HEK293 (cell line): Measurements from ENCODE around the gene RAB7B.

ENCODE experiments used
- CTCF ChIA-PET: fragments of 350-600 bp; formaldehyde crosslinking; extraction: SDS; loops from one replicate; lab custom pipeline; 2021; ENCODE audit warnings: antibody characterized with exemption; lab: Yijun Ruan, JAX
- POLR2A ChIA-PET: fragments of 300-600 bp; formaldehyde crosslinking; extraction: SDS; loops from one replicate; lab custom pipeline; 2020; ENCODE audit warnings: antibody characterized with exemption, inconsistent platforms; lab: Yijun Ruan, JAX
- H3K27ac ChIP-seq: fragments of 200-500 bp; sonication (Bioruptor generic); 2 replicates; pipeline ENCODE4 v1.5.1; 2014; ENCODE audit warnings: low read depth, low read length, control low read depth, inconsistent platforms; ENCODE audit errors: extremely low read depth
- H3K36me3 ChIP-seq, 2 experiments: fragments of 200-500 bp in 1 of 2; sonication (Bioruptor generic) in 1 of 2; 1 replicate in 1 of 2; 2 replicates in 1 of 2; pipeline ENCODE4 v1.5.1; 2014 to 2017; ENCODE audit warnings: inconsistent platforms in 2 of 2, low read length in 2 of 2; ENCODE audit not compliant: control insufficient read depth in 2 of 2, insufficient read depth in 1 of 2
- H3K4me1 ChIP-seq: fragments of 200-500 bp; sonication (Bioruptor generic); 2 replicates; pipeline ENCODE4 v1.5.1; 2014; ENCODE audit warnings: mild to moderate bottlenecking, low read length, inconsistent platforms; ENCODE audit not compliant: control insufficient read depth, insufficient read depth
- H3K4me3 ChIP-seq: 2 replicates; pipeline ENCODE4 v1.5.1; 2011; ENCODE audit warnings: low read depth, mild to moderate bottlenecking, control low read depth, low read length, moderate library complexity
- H3K9me3 ChIP-seq: fragments of 200-500 bp; sonication (Bioruptor generic); 2 replicates; pipeline ENCODE4 v1.5.1; 2014; ENCODE audit warnings: low read depth, low read length, inconsistent platforms; ENCODE audit not compliant: control insufficient read depth, insufficient read depth
- EGR2 ChIP-seq: fragments of 450-650 bp; formaldehyde crosslinking; IDR thresholded peaks from 2 replicates; pipeline ENCODE4 v1.5.1; 2016; ENCODE audit warnings: low read depth, missing biosample characterization, missing genetic modification characterization
- INSM2 ChIP-seq: fragments of 450-650 bp; formaldehyde crosslinking; IDR thresholded peaks from 2 replicates; pipeline ENCODE4 v1.5.1; 2016; ENCODE audit warnings: missing biosample characterization, missing genetic modification characterization
- OVOL3 ChIP-seq: fragments of 450-650 bp; formaldehyde crosslinking; IDR thresholded peaks from 2 replicates; pipeline ENCODE4 v1.5.1; 2016; ENCODE audit warnings: missing biosample characterization, missing genetic modification characterization
- SCRT1 ChIP-seq: fragments of 450-650 bp; formaldehyde crosslinking; IDR thresholded peaks from 2 replicates; pipeline ENCODE4 v1.5.1; 2016; ENCODE audit warnings: missing biosample characterization, missing genetic modification characterization, borderline replicate concordance
- SCRT2 ChIP-seq: fragments of 450-650 bp; formaldehyde crosslinking; IDR thresholded peaks from 2 replicates; pipeline ENCODE4 v1.5.1; 2016; ENCODE audit warnings: missing biosample characterization, missing genetic modification characterization
- TSHZ1 ChIP-seq: fragments of 450-650 bp; formaldehyde crosslinking; IDR thresholded peaks from 2 replicates; pipeline ENCODE4 v1.5.1; 2016; ENCODE audit warnings: missing biosample characterization, missing genetic modification characterization, borderline replicate concordance
- WT1 ChIP-seq: fragments of 450-650 bp; formaldehyde crosslinking; IDR thresholded peaks from 2 replicates; pipeline ENCODE4 v1.5.1; 2016; ENCODE audit warnings: missing biosample characterization, missing genetic modification characterization
- ZBTB17 ChIP-seq: fragments of 450-650 bp; formaldehyde crosslinking; IDR thresholded peaks from 2 replicates; pipeline ENCODE4 v1.5.1; 2016; ENCODE audit warnings: missing biosample characterization, missing genetic modification characterization
- ZNF214 ChIP-seq: fragments of 450-650 bp; formaldehyde crosslinking; IDR thresholded peaks from 2 replicates; pipeline ENCODE4 v1.5.1; 2017; ENCODE audit warnings: missing biosample characterization, mild to moderate bottlenecking, missing genetic modification characterization, borderline replicate concordance
- ZNF23 ChIP-seq: fragments of 450-650 bp; formaldehyde crosslinking; IDR thresholded peaks from 2 replicates; pipeline ENCODE4 v1.5.1; 2016; ENCODE audit warnings: missing biosample characterization, missing genetic modification characterization, borderline replicate concordance
- ZNF280C ChIP-seq: fragments of 450-650 bp; formaldehyde crosslinking; IDR thresholded peaks from 2 replicates; pipeline ENCODE4 v1.5.1; 2016; ENCODE audit warnings: missing biosample characterization, missing genetic modification characterization
- ZNF394 ChIP-seq: fragments of 450-650 bp; formaldehyde crosslinking; IDR thresholded peaks from 2 replicates; pipeline ENCODE4 v1.5.1; 2016; ENCODE audit warnings: missing biosample characterization, missing genetic modification characterization, mild to moderate bottlenecking, moderate library complexity, borderline replicate concordance
- ZNF416 ChIP-seq: fragments of 450-650 bp; formaldehyde crosslinking; IDR thresholded peaks from 2 replicates; pipeline ENCODE4 v1.5.1; 2016; ENCODE audit warnings: missing biosample characterization, missing genetic modification characterization
- ZNF561 ChIP-seq: fragments of 450-650 bp; IDR thresholded peaks from 2 replicates; pipeline ENCODE4 v1.5.1; 2018; ENCODE audit warnings: missing biosample characterization, missing genetic modification characterization, borderline replicate concordance
- ZNF629 ChIP-seq: fragments of 450-650 bp; formaldehyde crosslinking; IDR thresholded peaks from 2 replicates; pipeline ENCODE4 v1.5.1; 2017; ENCODE audit warnings: missing biosample characterization, missing genetic modification characterization
- ZNF645 ChIP-seq: fragments of 450-650 bp; formaldehyde crosslinking; IDR thresholded peaks from 2 replicates; pipeline ENCODE4; 2016; ENCODE audit warnings: missing biosample characterization, missing genetic modification characterization
- ZSCAN23 ChIP-seq: fragments of 450-650 bp; formaldehyde crosslinking; IDR thresholded peaks from 2 replicates; pipeline ENCODE4 v1.5.1; 2016; ENCODE audit warnings: missing biosample characterization, missing genetic modification characterization
- TF ChIP-seq, protein P1 (sequence below): fragments of 450-650 bp; formaldehyde crosslinking; IDR thresholded peaks from 2 replicates; pipeline ENCODE4 v1.5.1; 2017; ENCODE audit warnings: missing biosample characterization, missing genetic modification characterization

RAB7B gene

DNA sequence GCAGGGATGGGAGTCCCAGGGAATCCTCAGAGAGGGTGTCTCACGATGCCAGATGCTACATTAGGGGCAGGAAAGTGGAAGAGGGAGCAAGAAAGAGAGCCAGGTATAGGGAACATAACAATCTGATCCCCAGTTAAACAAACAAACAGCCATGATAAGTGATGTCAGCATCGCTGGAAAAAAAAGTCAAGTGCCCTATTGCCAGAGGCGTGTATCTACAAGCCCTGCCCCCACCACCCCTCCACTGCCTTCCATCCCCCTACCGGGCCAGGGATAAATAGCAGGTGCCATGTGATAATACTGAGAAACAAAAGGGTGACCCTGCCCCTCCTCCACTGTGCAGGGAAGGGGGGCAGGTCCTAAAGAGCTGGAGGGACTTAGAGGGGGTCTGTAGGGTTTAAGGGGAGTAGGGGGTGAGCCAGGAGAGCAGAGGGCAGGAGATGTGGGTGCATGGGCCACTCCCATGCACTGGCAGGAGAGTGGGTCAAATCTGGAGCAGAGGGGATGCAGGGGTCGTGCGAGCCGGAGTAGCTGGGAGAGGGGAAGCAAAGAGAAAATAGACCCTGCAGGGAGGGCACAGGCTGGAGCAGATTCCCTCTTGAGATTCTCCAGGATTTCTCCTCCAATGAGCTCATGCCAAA, 63.4 kb downstream of the RAB7B start (continued):
- TF ChIP-seq EGR2 (tag by site-specific recombination) (peak; percentile 22; the same call in 1 of the 2 replicates), ZNF645 (no peak), ZNF394 (tag by site-specific recombination) (peak; percentile 52; the same call in 1 of the 2 replicates), TSHZ1 (tag by site-specific recombination) (peak; percentile 76; the same call in 1 of the 2 replicates), ZBTB17 (peak; percentile 40), ZNF416 (no peak), INSM2 (peak; percentile 39; the same call in 1 of the 2 replicates), WT1 (0 out of 2 replicates have a peak, but pooled peaks have one; percentile 29), ZNF23 (tag by site-specific recombination) (no peak), ZNF629 (tag by site-specific recombination) (peak; percentile 69), OVOL3 (tag by site-specific recombination) (0 out of 2 replicates have a peak, but pooled peaks have one; percentile 25), ZNF561 (tag by site-specific recombination) (0 out of 2 replicates have a peak, but pooled peaks have one; percentile 31), ZSCAN23 (no peak)
- TF ChIP-seq, protein P1, sequence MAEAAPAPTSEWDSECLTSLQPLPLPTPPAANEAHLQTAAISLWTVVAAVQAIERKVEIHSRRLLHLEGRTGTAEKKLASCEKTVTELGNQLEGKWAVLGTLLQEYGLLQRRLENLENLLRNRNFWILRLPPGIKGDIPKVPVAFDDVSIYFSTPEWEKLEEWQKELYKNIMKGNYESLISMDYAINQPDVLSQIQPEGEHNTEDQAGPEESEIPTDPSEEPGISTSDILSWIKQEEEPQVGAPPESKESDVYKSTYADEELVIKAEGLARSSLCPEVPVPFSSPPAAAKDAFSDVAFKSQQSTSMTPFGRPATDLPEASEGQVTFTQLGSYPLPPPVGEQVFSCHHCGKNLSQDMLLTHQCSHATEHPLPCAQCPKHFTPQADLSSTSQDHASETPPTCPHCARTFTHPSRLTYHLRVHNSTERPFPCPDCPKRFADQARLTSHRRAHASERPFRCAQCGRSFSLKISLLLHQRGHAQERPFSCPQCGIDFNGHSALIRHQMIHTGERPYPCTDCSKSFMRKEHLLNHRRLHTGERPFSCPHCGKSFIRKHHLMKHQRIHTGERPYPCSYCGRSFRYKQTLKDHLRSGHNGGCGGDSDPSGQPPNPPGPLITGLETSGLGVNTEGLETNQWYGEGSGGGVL (tag by site-specific recombination), result peak; percentile 79

DNA sequence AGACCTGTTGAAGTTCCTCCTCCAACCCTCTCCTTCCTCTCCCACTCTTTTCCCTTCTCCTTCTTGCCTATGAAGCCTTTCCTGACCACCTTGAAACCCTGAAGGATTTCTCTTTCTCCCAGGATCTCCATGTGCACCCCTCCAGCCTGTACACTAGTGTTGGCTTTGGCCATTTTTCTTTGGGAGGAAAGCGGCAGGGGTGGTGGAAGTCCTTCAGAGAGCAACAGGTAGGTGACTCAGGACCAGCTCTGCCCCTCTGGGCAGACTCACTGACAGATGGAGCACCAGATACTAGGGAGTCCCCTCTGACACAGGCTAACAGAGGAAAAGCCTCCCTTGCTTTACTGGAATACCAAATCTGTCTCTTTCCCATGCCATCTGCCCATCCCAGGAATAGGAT, 64.5 kb downstream of the RAB7B start:
- Histone ChIP-seq H3K36me3 (no peaks in the 10 kb centered on the region), H3K4me3 (no peak overlapping the region), H3K27ac (no peak overlapping the region), H3K4me1 (peaks cover 8% of the 10 kb centered on the region), H3K9me3 (no peaks in the 10 kb centered on the region)
- TF ChIP-seq WT1 (no peak), SCRT1 (tag by site-specific recombination) (peak; percentile 83; the same call in 1 of the 2 replicates), ZNF280C (tag by site-specific recombination) (no peak), ZNF214 (tag by site-specific recombination) (no peak), SCRT2 (tag by site-specific recombination) (peak; percentile 96)
- POLR2A ChIA-PET, result no interaction called here
- CTCF ChIA-PET, result interaction anchor here (0.6 to 2.8 kb wide), 4 partner anchors 19 to 1478 kb away, joined by 3 to 18 read pairs (median 4); no protein-coding TSS in a partner anchor
